ENCODE measurements around the gene TSPAN3.

The TSPAN3 gene

DNA sequence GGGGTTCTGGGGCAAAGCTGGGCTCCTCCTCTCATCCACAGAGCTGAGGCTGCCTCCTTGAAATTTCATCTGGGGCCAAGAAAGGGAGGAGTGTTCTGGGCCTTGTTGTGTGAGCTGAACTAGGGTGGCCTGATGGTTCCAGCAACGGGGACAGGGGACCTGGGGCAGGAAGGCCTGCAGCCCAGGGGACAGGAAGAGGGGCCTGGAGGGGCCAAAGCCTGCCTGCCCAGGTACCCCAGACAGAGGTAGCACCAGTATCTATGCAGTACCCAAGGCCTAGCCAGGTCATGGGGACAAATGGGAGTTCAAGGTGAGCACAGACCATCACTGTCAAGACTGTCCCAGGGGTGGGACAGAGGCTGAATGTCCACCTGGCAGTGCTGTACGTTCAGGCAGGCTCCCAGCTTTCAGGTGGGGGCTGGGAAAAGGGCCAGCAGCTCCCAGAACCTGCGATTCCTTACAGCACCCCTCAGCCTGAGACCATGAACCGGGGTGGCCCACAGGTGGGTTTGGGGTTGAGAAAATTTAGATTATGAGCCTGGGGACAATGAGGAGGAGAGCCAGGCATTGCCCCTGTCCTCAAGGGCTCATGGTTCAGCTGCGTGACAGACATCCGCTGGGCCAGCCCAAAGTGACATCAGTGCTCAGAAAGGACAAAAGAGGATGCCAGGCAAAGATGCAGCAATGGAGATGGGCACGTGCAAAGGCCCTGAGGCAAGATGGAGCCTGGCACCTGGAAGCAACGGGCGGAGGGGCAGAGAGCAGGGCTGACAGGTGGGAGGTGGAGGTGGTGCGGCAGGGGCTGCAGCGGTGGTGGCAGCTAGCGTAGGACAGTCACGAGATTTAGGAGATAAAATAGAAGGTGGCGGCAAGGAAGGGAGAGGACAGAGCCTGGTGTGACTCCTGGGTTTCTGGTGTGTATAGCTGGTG lies 48.0 kb downstream of the TSPAN3 start:
- DNase-seq, result no peak

DNA sequence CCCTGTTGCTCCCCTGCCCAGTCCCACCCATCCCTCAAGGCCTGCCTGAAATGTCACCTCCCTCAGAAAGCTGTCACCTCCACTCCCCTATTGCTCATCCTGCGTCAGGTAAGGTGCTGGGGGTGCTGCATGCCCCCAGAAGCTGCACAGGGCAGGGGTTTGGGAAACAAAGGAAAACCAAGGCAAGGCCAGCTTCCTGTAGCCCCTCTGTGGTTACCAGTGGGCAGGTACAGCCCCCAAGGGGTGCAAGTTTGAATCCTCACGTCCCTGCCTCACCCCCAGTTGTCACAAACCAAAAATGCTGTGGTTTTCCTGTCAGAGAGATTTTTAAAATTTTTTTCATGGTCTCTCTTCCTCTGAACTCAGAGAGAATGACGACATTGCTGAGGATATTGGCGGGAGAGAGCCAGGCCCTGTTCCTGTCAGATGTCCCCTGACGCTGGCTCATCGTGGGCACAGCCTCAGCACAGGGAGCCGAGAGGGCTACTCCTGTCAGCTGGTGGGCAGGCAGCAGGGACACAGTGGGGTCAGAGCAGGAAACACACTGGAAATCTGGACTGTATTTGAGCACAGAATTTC lies 49.0 kb downstream of the TSPAN3 start:
- DNase-seq, result no peak

DNA sequence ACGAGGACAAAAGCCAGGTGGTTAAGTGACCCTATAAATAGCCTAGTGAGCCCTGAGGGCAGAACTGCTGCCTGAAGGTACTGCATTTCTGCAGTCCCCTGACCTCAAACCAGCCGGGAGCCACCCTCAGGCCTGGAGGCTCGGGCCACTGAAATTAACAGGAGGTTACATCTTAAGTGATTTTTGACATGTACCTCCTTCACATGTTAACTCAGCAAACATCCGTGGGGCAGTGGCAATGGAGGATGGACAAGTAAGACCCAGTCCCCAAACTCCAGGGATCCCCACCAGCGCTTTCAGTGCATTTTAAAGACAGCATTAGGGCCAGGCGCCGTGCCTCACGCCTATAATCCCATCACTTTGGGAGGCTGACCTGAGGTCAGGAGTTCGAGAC lies 49.8 kb downstream of the TSPAN3 start:
- DNase-seq, result no peak

DNA sequence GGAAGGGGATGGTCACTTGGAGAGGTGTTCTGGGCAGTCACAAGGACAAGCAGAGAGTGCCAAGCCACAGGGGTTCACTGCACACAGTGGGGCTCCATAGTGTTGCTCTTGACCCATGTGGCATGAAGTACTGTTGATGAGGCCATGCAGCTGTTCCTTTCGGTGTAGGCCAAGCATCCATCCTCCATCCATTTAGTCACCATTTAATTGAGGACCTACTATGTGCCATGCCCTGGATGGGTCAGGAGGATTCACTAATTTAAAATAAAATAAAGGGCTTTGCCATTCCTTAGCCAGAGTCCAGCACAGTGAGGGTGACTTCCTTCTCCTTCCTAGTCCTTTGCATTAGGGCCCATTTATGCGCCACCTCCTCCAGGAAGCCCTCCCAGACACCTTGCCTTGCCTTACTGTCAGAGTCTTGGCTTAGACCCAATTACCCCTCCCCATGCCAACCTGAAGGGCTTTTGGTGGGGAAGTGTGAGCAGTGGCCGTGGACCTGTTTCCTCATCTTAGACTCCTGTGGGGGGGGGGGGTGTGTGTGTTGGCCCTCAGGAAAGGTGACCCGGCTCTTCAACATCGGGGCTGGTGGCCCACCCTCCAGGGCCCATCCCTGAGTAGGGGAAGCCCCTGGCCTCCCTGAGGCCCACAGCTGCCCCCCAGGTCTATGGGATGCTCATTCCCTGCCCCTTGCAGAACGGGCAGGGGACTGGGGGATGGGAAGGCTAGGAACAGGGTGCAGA lies 50.4 kb downstream of the TSPAN3 start:
- DNase-seq, result no peak

DNA sequence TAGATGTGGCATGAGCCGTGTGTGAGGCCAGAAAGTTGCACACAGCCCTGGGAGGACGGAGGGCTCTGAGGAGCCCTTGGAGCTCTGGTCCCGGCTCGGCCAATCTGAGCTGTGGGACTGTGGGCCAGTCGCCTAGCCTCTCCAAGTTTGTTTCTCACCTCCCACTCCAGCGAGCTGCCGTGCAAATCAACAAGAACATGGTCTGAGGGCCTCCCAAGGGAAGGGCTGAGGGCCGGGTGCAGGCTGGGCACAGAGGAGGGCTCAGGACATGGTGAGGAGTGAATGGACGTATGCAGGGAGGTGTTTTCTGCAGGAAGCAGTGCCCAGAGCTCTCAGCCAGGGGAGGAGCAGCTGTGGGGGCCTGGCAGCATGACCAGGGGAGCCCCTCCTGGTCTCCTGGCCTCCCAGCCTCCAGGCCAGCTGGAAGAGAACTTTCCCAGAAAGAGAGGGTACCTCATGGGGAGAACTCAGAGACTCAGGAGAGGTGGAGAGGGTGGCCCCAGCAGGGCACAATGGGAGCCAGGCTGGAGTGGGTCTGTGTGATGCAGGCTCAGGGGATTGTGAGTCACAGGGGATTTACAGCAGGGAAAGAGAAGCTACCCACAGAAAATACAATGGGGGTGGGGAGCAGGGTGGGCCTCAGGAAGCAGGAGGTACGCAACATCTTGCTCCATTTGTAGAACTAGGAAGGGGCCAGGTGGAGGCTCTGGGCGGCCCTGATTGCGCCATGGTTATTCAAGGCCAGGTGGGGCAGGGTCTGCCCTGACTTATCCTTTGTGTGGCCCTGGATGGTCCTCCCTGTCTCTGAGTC lies 51.2 kb downstream of the TSPAN3 start:
- DNase-seq, result no peak

DNA sequence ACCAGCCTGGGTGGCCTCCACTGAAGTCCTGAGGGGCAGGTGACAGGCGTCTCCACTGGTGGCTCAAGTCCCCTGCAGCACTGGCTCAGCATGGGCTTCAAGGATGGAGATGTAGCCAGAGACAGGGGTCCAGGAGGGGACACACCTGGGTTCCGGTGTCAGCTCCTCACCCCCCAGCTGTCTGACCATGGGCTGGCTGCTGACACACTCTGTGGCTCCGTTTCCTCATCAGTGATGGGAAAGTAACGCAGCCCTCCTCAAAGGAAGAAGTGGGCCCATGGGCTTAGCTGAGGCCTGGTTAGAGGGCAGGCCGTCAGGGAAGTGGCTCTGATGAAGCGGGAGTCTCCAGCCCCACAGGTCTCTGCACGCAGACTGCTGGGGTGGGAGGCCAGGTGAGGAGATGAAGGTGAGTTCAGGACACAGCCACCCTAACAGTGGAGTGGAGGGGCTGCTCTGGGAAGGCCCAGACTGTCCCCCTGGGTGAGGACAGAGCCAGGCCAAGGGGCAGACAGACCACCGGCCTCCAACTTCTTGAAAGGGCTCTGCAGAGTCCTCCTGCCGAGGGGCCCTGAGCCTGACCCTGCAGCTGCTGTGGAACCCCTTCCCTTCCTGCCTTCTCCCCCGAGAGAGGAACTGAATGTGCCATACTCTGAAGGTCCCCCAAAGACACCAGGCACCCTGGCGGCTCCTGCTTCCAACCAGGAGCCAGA lies 52.0 kb downstream of the TSPAN3 start:
- no peak for DNase-seq

DNA sequence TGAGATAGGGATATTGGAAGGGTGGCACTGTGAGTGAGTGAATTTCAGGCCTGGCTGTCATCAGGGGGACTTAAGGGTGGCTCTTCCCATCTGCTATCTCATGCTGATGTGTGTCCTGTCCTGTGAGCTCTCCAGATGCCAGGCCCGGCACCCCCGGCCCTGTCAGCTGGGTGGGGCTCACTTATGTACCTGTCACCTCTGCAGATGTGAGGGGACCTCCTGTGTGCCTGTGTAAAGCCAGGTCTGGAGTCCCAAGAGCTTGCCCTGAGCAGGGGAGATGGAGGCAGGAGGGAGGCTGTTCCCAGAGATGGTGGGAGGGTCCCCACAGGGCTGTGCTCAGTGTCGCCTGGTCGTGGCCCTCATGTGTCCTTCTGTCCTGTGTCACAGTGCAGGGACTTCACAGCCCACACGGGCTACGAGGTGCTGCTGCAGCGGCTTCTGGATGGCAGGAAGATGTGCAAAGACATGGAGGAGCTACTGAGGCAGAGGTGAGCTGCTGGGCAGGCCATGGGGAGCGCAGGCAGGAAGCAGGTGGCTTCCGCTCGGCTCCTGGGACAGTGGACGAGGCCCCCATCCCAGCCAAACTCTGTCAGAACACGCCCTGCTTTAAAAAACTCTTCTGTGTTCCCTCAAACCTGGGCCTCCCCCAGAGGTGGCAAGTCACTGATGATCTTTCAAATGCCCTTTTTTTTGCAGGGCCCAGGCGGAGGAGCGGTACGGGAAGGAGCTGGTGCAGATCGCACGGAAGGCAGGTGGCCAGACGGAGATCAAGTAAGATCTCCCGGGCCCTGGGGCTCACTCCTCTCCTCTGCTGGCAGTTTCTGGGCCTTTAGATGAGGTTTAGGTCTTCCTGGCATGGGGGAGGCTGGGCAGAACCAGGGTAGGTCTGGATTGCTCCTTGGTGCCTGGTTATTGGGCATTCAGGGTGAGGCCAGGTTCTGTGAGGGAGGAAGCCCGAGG lies 52.9 kb downstream of the TSPAN3 start:
- DNase-seq, result no peak

DNA sequence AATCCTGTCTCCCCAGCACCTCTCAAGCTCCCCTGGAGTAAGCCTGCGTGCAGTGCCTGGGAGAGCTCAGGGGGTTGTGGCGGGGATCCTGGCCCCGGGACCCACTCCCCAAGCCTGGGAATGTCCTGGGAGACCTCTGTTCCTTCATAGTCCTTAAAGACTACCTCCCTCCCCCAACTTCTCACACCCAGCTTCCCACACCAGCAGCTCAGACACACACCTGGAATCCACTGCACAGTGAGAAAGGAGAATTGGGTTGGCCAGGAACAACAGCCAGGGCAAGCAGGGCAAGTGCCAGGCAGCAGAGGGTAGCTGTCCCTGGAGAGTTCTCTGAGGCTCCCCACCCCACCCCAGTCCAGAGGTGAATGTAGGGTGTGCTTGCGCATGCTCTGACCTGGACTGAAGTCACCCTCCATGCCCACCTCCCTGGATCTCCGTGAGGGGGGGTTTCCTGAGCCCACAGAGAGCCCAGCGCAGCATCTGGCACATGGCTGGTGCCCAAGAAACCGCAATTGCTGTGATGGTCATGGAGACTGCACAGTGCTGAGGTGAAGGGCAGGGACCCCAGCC lies 53.7 kb downstream of the TSPAN3 start:
- DNase-seq, result no peak

DNA sequence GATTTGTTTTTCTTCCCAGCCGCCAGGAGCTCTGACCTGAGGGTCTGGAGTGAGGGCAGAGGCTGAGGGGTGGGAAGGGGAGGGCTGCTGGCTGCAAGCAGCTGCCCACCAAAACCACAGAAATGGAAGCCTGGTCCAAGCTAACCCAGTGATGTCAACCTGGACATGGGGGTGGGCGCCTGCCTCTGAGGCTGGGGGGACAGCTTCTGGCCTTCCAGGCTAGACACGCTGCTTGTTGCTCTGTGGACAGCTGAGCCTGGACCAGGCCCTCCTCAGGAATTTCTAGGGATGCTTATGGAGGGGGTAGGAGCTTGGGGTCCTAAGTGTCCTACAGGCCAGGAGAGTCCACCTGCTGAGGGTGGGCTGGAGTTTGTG lies 54.6 kb downstream of the TSPAN3 start:
- no peak for DNase-seq

DNA sequence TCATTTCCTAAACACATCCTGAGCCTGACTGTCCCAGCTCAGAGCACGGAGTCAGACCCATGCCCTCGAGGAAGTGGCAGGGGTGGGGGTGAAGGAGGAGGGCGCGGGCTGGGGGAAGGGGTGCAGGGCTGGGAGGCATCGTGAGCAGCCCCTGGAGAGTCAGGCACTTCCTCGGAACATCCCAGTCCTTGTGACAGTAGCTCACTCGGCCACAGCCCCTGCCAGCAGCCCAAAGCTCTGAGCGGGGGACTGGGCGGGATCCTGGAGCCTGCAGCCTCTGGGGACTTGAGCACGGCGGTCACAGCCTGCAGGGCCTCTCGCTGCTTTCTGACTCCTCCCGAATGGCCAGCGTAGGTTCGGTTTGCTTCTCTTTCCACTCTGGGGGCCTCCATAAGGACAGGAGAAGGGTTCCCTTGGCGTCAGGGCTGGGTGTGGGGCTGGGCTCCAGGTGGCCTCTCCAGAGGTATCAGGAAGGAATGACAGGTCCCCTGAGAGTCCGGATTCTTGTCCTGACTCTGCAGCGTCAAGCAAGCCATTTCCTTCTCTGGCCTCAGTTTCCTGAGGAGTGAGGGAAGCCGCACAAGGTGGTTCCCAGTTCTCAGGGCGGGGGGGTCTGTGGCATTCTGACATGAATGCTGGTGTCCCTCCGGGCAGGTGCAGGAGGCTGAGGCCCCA lies 55.1 kb downstream of the TSPAN3 start:
- no peak for DNase-seq

DNA sequence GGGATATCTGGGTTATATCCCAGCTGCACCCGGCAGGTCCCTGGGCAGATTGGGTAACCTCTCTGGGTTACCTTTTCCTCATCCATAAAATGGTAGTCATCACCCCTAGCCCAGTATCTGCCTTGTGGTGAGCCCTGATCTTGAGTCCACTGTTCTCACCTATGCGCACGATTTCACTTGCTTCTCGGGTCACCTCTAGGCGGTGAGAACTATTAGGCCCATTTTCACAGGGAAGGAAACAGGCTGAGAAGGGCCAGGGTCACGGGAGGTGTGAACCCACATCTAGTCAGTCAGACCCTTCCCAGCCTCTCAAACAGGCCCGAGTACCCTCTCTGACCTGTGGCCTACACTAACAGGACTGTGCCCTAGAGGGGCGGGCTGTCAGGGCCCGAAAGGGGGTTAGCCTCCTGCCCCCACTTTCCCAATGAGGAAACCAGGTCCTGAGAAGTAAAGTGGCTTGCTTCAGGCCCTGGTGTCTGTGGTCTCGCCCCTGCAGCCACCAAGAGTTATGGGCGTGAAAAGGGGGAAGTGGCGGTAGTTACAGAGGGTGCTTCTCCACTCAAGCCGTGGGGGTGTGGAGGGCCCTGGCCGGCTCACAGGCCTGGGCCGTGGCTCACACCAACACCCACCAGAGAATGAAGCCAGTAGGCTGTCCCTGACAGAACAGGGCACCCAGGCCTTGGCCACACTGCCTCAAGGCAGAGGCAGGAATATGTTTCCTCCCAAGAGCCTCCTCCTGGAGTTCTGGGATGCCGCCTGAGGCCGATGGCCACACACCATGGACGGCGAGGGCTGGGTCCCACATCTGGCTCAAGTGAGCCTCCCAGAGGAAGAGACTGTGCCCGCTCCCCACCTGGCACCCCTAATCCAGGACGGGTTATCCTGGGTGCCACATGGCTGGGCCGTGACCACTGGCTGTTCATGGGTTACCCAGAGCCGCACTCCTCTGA lies 56.5 kb downstream of the TSPAN3 start:
- no peak for DNase-seq

DNA sequence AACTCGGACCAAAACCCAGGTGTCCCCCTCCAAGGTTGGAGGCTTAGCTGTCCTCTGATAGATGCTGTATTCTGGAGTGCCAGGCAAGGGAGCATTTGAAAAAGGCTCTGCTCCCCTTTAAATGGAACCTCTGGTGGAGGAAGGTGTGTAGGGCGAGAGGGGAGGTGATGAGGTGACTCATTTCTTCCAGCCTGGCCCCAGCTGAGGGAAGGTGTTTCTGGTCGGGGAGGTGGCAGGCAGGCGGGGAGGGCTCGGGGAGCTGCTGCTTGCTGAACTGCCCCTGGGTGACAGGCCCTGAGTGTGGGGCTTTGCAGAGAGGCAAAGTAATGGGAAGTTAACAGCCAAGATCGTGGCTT lies 57.2 kb downstream of the TSPAN3 start:
- DNase-seq, result no peak

DNA sequence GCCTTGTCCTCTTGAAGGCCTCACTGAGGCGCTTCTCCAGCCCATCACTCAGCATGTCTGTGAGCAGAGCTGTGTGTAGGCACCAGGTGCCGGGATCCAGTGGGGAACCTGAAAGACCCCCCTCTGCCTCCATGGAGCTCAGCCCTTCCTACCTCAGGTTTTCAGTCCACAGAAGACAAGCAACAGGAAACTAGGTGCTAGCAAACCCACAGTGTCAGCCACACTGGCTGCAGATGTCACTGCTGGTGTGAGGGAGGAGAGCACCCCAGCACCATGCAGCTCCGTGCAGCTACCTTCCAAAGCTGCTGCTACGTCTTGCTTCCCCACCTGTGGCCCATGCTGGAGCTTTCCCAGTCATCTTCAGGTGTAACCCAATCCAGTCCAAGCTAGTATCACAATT lies 58.0 kb downstream of the TSPAN3 start:
- DNase-seq, result no peak

DNA sequence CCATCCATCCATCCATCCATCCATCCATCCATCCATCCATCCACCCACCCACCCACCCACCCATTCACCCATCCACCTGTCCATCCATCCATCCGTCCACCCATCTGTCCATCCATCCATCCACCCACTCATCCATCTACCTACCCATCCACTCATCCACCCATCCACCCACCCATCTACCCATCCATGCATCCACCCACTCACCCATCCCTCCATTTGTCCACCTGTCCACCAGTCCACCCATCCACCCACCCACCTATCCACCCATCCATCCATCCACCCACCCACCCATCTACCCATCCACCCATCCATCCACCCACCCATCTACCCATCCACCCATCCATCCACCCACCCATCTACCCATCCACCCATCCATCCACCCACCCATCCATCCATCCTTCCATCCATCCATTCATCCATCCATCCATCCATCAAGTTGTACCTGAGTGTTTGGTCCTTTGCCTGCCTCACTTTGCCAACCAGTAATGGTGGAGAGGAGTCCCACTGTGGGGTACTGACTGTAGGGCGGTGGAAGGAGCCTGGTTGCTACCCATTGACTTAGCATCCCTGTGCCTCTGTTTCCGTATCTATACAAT lies 58.7 kb downstream of the TSPAN3 start:
- no peak for DNase-seq

DNA sequence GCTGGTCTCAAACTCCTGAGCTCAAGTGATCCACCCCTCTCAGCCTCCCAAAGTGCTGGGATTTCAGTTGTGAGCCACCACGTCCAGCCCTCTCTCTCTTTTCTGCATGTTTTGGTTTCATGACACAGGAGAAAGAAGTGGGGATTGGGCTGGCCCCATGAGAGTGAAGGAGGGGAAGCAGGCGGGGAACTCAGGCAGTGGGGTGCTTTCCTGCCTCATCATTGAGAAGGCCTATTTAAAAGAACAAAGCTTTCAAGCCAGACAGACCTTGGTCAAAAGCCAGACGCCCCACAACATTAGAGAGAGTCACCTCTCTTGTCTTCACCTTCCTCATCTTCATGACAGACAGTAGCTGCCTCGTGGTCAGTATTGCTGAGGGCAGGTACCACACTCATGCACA lies 60.1 kb downstream of the TSPAN3 start:
- DNase-seq, result no peak

DNA sequence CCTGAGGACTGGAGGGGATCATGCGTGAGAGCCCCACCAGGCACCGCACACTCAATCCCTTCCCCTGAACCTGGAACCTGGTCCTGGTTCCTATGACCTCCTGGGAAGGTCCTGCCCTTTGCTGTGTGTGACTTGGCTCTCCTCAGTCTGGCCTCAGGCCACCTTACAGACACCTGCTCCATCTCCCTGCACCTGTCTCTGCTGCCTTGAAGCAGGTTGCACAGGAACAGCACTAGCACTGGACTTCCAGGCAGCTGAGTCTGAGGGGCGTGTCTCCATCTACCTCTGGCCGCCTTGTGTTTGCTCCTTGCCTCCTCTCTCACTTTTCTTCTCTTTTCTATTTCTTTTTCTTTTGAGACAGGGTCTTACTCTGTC lies 60.6 kb downstream of the TSPAN3 start:
- no peak for DNase-seq

DNA sequence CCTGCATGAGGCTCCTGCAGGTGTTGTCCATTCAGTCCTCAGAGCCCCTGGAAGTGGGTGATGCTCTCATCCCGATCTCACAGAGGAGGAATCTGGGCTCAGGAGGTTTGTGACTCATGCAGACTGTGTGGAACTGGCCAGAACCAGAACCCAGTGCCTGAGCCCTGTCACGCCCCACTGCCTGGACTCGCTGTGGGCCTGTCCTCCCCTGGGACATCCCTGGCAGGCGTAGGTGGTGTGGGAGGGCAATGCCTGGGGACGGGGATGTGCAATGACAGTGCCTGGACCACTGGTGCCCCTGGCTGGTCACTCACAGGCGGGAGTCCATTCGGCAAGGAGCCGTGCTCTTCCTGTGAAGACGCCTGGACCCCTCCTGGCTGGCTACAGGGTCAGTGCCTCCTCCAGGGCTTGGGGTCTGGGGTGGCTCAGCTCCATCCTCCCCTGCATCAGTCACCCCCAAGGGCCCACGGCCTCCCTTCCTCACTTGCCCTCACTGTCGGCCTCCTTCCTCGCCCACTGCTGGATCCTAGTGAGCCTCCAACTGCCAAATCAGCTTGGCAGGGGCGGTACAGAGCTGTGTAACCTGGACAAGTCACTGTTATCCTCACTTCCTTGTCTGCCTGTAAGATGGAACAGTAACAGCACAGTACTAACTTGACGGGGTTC lies 61.1 kb downstream of the TSPAN3 start:
- no peak for DNase-seq

DNA sequence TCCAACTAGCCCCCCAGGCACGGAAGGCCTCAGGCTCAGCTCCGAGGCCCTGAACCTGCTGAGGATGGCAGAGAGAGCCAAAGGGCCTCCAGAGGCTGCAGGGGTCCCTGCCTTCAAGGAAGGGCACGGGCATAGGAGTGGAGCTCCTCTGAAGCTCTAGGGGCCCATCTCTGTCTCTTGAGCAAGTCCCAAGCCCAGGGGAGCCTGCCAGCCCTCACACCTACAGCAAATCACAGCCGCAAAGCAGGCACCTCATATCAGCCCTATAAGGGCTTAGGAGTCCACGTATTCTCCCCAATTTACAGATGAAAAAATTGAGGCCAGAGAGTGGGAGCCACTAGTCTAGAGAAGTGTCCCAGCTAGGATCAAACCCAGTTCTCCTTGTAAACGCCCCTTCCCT lies 61.7 kb downstream of the TSPAN3 start:
- no peak for DNase-seq
